ENCODE results near the gene PRR35. TPM values are rescaled to one million over a fixed set of nuclear protein-coding genes. Genes with fewer than 3 reads are reported as not detected.

The PRR35 gene
- total RNA-seq, 1 experiment from 2014 or later, result not detected

DNA sequence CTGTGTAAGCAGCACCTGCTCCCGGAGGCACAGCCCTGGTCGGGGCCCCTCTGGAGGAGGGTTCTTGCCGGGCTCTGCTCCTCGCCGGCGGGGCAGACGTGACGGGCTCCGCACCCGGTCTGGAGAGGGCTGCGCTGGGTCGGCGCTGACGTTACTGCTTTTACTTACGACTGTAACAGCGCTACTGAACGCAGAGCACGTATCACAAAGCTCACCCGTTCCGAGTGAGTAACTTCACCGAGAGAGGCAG is 28.4 kb downstream of the PRR35 start:
- no TSS peak for BruUV-seq (replicated peaks)
- DNase-seq, result peak; percentile 50
- Mint-ChIP-seq H3K9me3 (ENCODE audit: low read depth, unreplicated experiment) (no peaks in the 10 kb centered on the region), H3K36me3 (ENCODE audit: insufficient read depth, unreplicated experiment) (peaks cover 93% of the 10 kb centered on the region), H3K4me3 (ENCODE audit: low read depth, unreplicated experiment) (peak overlapping the region; percentile 92), H3K27me3 (ENCODE audit: unreplicated experiment) (no peaks in the 10 kb centered on the region), H3K4me1 (ENCODE audit: low read depth, unreplicated experiment) (peaks cover 57% of the 10 kb centered on the region), H3K27ac (ENCODE audit: unreplicated experiment) (peak overlapping the region; percentile 97)
- no peak for TF ChIP-seq CTCF (IDR thresholded peaks at IDR 0.05; ENCODE audit: unreplicated experiment)
- intact Hi-C loops (cut with micrococcal nuclease; ENCODE audit: unreplicated experiment), result no loop called here
- CTCF ChIA-PET, result interaction anchor here (1.0 kb wide), 1 partner anchor 54 kb away, joined by 3 read pairs; no protein-coding TSS in a partner anchor

DNA sequence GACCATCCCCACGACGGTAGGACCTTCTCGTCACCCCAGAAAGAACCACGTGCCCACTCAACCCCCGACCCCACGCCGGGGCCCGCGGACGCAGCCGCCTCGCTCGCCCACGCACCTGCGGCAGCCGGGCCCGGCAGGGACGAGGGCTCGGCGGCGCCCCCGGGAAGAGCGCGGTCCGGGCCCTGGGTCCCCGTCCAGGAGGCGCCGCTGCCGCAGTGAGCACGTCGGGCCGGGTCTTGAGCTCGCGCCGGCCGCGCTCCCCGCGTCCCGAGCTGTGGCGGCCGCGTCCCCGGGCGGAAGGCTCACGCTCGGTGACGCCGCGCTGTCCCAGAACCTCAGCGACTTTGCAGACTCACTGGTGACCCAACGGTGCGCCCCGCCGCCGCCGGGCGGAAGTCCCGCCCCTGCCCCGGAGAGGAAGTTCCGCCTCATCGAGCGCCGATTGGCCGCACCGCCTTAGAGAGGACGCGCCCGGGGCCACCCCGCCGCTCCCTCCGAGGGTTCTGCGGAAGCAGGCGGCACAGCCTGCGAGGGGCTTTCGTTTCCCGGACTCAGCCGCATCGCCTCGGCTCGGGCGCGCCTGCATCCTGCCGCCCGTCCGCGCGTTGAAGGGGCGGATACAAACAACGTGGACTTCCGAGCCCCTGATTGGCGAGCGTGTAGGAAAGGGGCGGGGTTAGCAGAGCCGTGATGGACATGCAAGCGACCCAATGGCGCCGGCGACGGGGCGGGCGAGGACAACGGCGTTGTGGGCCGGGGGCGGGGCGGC is 28.9 kb downstream of the PRR35 start:
- H3K36me3 Mint-ChIP-seq (ENCODE audit: insufficient read depth, unreplicated experiment), result peaks cover 93% of the 10 kb centered on the region
- intact Hi-C loops (cut with micrococcal nuclease; ENCODE audit: unreplicated experiment), result no loop called here
- H3K4me1 Mint-ChIP-seq (ENCODE audit: low read depth, unreplicated experiment), result peaks cover 62% of the 10 kb centered on the region
- peak overlapping the region; percentile 92 for H3K4me3 Mint-ChIP-seq (ENCODE audit: low read depth, unreplicated experiment)
- no TSS peak for BruUV-seq (replicated peaks)
- TF ChIP-seq CTCF (IDR thresholded peaks at IDR 0.05; ENCODE audit: unreplicated experiment), result no peak
- H3K9me3 Mint-ChIP-seq (ENCODE audit: low read depth, unreplicated experiment), result no peaks in the 10 kb centered on the region
- no peaks in the 10 kb centered on the region for H3K27me3 Mint-ChIP-seq (ENCODE audit: unreplicated experiment)
- DNase-seq, result peak; percentile 99
- CTCF ChIA-PET, result interaction anchor here (1.0 kb wide), 1 partner anchor 55 kb away, joined by 3 read pairs; no protein-coding TSS in a partner anchor
- peak overlapping the region; percentile 97 for H3K27ac Mint-ChIP-seq (ENCODE audit: unreplicated experiment)

DNA sequence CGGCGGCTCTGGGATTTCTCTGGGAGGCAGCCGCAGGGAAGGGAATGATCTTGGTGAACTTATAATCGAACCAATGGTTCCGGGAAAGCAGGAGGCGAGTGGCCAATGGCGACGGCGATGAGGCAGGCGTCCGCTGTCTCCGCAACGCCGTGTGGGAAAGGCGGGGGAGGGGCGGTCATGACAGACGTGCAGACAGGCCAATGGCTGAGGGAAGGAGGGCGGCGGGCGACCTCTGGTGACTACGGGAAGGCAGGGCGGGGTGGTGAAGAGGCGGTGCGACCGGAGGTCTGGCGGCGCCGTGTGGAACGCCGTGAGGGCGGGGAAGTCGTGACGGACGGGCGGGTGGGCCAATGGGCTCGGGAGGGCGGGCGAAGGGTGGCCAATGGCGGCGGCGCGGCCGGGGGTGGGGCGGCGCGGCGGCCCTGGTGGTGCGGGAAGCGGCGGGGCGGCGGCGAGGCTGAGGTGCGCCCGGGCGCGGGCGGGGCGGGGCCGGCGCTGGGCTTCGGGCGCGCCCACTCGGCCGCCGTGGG is 29.5 kb downstream of the PRR35 start, which contains the start of gene RAB40C:
TSS of gene RAB40C (plus strand) at position 409 of the 530 bp plus-strand sequence. CDS start 226 bp downstream, outside the sequence.
- Mint-ChIP-seq H3K36me3 (ENCODE audit: insufficient read depth, unreplicated experiment) (peaks cover 93% of the 10 kb centered on the region), H3K27me3 (ENCODE audit: unreplicated experiment) (no peaks in the 10 kb centered on the region), H3K4me3 (ENCODE audit: low read depth, unreplicated experiment) (peak within 1 kb of the TSS; percentile 92), H3K9me3 (ENCODE audit: low read depth, unreplicated experiment) (no peaks in the 10 kb centered on the region), H3K4me1 (ENCODE audit: low read depth, unreplicated experiment) (peaks cover 69% of the 10 kb centered on the region), H3K27ac (ENCODE audit: unreplicated experiment) (peak within 1 kb of the TSS; percentile 97)
- no TSS peak for BruUV-seq (replicated peaks)
- peak; percentile 99 for DNase-seq
- intact Hi-C loops (cut with micrococcal nuclease; ENCODE audit: unreplicated experiment), result no loop called here
- CTCF ChIA-PET, result no interaction called here
- TF ChIP-seq CTCF (IDR thresholded peaks at IDR 0.05; ENCODE audit: unreplicated experiment), result no peak

- BruUV-seq (replicated peaks), result no TSS peak
- Mint-ChIP-seq H3K9me3 (ENCODE audit: low read depth, unreplicated experiment) (no peaks in the 10 kb centered on the region), H3K4me3 (ENCODE audit: low read depth, unreplicated experiment) (peak overlapping the region; percentile 92), H3K4me1 (ENCODE audit: low read depth, unreplicated experiment) (peaks cover 71% of the 10 kb centered on the region), H3K36me3 (ENCODE audit: insufficient read depth, unreplicated experiment) (peaks cover 95% of the 10 kb centered on the region), H3K27me3 (ENCODE audit: unreplicated experiment) (no peaks in the 10 kb centered on the region), H3K27ac (ENCODE audit: unreplicated experiment) (peak overlapping the region; percentile 97)
- no peak for TF ChIP-seq CTCF (IDR thresholded peaks at IDR 0.05; ENCODE audit: unreplicated experiment)
- no peak for DNase-seq
- intact Hi-C loops (cut with micrococcal nuclease; ENCODE audit: unreplicated experiment), result no loop called here
- CTCF ChIA-PET, result no interaction called here
Measured at GRCh38 chr16:590188-590814, 30.1 kb downstream of the PRR35 start.

Data from Calu3 (cell line).